A673 (cell line): Measurements from ENCODE around the gene SOX10. TPM values are rescaled to one million over a fixed set of nuclear protein-coding genes. Genes with fewer than 3 reads are reported as not detected.

ENCODE experiments used
- BruUV-seq: library from RNA; stranded (reverse); fragments of 400-500 nt; replicated peaks from 2 replicates; lab custom pipeline; 2021; lab: Mats Ljungman, UMichigan
- CTCF ChIA-PET: fragments of 300-600 bp; sonication (Branson Sonifier 250); formaldehyde crosslinking; loops from one replicate; lab custom pipeline; 2022; ENCODE audit warnings: antibody characterized with exemption; lab: Charles Lee
- POLR2A ChIA-PET: fragments of 300-600 bp; sonication (Branson Sonifier 250); formaldehyde crosslinking; loops from one replicate; lab custom pipeline; 2022; ENCODE audit warnings: antibody characterized with exemption; ENCODE audit not compliant: low non-redundant PET; lab: Charles Lee
- DNase-seq: peaks from one replicate; pipeline ENCODE4 v3.0.0-alpha.2; 2015; ENCODE audit warnings: low spot score
- H3K27ac ChIP-seq: fragments of 200-600 bp; sonication (generic); 2 replicates; pipeline ENCODE4 v1.5.1; 2016; ENCODE audit warnings: mixed run types, low read depth, mild to moderate bottlenecking, mixed read lengths, antibody characterized with exemption, low read length; ENCODE audit not compliant: poor library complexity, severe bottlenecking
- H3K27me3 ChIP-seq: fragments of 200-600 bp; sonication (generic); replicated peaks from 2 replicates; pipeline ENCODE4 v1.6.1; 2017; ENCODE audit warnings: mixed run types, low read depth, mild to moderate bottlenecking, mixed read lengths, antibody characterized with exemption, low read length; ENCODE audit not compliant: insufficient read depth, poor library complexity
- H3K36me3 ChIP-seq: fragments of 200-600 bp; sonication (generic); 2 replicates; pipeline ENCODE4 v1.6.1; 2016; ENCODE audit warnings: mixed run types, mild to moderate bottlenecking, mixed read lengths, antibody characterized with exemption, low read length; ENCODE audit not compliant: insufficient read depth, poor library complexity, severe bottlenecking
- H3K4me1 ChIP-seq: fragments of 200-600 bp; sonication (generic); 2 replicates; pipeline ENCODE4 v1.6.1; 2017; ENCODE audit warnings: mixed run types, mild to moderate bottlenecking, mixed read lengths, antibody characterized with exemption, low read length; ENCODE audit not compliant: insufficient read depth, poor library complexity, severe bottlenecking
- H3K4me3 ChIP-seq: fragments of 200-600 bp; sonication (generic); 2 replicates; pipeline ENCODE4 v1.5.1; 2016; ENCODE audit warnings: low read depth, mixed run types, mild to moderate bottlenecking, mixed read lengths, low read length; ENCODE audit not compliant: poor library complexity, severe bottlenecking
- H3K9me3 ChIP-seq: fragments of 200-600 bp; sonication (generic); 2 replicates; pipeline ENCODE4 v1.6.1; 2016; ENCODE audit warnings: mixed run types, low read depth, mild to moderate bottlenecking, mixed read lengths, antibody characterized with exemption, low read length; ENCODE audit not compliant: poor library complexity, severe bottlenecking
- EZH2 ChIP-seq: fragments of 200-600 bp; sonication (generic); IDR thresholded peaks from 2 replicates; pipeline ENCODE4 v1.6.1; 2017; ENCODE audit warnings: borderline replicate concordance, low read depth, mild to moderate bottlenecking, mixed read lengths, antibody characterized with exemption, low read length; ENCODE audit not compliant: poor library complexity, severe bottlenecking
- intact Hi-C: fragments of 100-400 bp; cut with micrococcal nuclease; formaldehyde crosslinking; loops from one replicate; pipeline ENCODE4 v1.10.0; 2022; ENCODE audit not compliant: unreplicated experiment
- total RNA-seq: library from RNA; stranded (reverse); gene quantifications from 2 replicates; pipeline ENCODE4 v1.2.3, GENCODE V29; 2021
- TF ChIP-seq, protein P1 (sequence below): fragments of 300-800, 200-600 bp; sonication (generic); conservative IDR thresholded peaks from 2 replicates; pipeline ENCODE4 v1.5.1; 2017; ENCODE audit warnings: low read depth, mild to moderate bottlenecking, antibody characterized with exemption, low read length, moderate library complexity, mixed read lengths

SOX10 gene
- total RNA-seq, 1 experiment from 2014 or later: not detected

DNA sequence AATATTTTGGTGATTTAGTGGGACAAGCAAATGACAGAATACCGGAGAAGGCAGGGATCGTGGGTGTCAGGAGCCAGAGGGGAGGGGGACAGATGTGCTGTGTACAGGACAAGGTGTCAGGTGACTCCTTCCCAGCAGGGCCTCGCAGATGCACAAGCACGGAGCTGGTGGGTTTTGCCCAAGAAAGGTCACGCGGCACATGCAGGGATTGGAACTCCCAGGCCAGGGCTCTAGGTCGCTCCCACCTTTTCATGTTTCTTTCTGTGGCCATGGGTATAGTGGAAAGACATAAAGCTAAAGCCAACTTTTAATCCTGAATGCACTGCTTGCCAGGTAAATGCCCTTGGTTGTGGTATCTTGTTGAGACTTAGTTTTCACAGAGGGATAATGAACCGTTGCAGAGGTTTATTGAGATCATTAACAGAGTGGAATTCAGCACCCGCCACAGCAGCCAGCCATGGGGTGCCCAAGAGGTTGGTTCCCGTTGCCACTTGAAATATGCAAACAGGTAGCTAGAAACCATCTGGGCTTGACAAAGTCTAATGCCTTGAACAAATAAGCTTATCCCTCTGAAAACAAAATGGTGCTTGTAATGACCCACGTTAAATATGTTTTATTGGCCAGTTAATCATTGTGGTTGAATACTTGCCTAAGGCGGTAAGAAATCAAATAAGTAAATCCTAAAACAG, 41.1 kb downstream of the SOX10 start:
- TF ChIP-seq, protein P1, sequence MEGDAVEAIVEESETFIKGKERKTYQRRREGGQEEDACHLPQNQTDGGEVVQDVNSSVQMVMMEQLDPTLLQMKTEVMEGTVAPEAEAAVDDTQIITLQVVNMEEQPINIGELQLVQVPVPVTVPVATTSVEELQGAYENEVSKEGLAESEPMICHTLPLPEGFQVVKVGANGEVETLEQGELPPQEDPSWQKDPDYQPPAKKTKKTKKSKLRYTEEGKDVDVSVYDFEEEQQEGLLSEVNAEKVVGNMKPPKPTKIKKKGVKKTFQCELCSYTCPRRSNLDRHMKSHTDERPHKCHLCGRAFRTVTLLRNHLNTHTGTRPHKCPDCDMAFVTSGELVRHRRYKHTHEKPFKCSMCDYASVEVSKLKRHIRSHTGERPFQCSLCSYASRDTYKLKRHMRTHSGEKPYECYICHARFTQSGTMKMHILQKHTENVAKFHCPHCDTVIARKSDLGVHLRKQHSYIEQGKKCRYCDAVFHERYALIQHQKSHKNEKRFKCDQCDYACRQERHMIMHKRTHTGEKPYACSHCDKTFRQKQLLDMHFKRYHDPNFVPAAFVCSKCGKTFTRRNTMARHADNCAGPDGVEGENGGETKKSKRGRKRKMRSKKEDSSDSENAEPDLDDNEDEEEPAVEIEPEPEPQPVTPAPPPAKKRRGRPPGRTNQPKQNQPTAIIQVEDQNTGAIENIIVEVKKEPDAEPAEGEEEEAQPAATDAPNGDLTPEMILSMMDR: no peak
- no peak for TF ChIP-seq EZH2
- Histone ChIP-seq H3K27me3 (no peaks in the 10 kb centered on the region), H3K27ac (no peak overlapping the region), H3K36me3 (no peaks in the 10 kb centered on the region), H3K9me3 (no peaks in the 10 kb centered on the region), H3K4me1 (no peaks in the 10 kb centered on the region), H3K4me3 (no peak overlapping the region)
- ChIA-PET POLR2A (no interaction called here), CTCF (no interaction called here)
- no TSS peak for BruUV-seq
- DNase-seq: no peak
- intact Hi-C loops: no loop called here

DNA sequence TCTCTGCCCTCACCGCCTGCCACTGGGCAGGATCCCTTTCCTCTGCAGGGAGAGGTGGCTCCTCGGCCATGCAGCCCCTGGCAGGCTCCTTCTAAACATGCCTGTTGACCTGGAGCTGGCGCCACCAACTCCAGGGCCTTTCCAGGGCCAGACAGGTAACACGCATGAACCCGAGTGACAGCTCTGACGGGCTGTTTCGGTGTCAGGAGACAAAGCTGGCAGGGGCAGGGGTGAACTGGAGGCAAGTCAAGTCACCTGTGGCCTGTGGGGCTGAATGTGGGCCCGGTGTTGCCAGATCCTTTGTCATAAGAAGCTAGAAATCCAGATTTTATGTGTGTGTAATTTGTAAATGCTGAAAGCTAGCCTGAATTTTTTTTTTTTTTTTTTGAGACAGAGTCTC, 42.2 kb downstream of the SOX10 start:
- POLR2A ChIA-PET: no interaction called here
- H3K27me3 ChIP-seq: no peaks in the 10 kb centered on the region
- DNase-seq: no peak

DNA sequence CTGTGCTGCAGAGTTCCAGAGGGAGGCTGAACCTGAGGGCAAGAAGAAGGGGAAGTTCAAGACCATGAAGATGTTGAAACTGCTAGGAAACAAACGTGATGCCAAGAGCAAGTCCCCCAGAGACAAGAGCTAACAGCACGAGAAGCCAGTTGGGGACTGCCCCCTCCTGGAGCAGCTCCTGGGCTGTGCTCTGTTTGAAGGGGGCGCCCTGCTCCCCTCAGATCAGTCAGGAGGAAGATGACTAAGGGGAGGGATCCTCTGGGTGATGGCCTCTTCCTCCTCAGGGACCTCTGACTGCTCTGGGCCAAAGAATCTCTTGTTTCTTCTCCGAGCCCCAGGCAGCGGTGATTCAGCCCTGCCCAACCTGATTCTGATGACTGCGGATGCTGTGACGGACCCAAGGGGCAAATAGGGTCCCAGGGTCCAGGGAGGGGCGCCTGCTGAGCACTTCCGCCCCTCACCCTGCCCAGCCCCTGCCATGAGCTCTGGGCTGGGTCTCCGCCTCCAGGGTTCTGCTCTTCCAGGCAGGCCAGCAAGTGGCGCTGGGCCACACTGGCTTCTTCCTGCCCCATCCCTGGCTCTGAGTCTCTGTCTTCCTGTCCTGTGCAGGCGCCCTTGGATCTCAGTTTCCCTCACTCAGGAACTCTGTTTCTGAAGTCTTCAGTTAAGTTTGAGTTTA, 43.5 kb downstream of the SOX10 start:
- no peaks in the 10 kb centered on the region for H3K4me1 ChIP-seq
- no peaks in the 10 kb centered on the region for H3K36me3 ChIP-seq
- H3K27me3 ChIP-seq: no peaks in the 10 kb centered on the region
- ChIA-PET POLR2A (no interaction called here), CTCF (no interaction called here)
- H3K27ac ChIP-seq: no peak overlapping the region
- intact Hi-C loops: no loop called here
- no TSS peak for BruUV-seq
- H3K4me3 ChIP-seq: no peak overlapping the region
- no peaks in the 10 kb centered on the region for H3K9me3 ChIP-seq
- DNase-seq: no peak
- TF ChIP-seq, protein P1: no peak
- TF ChIP-seq EZH2: no peak

More for the DNA sequence above, 42.2 kb downstream of the SOX10 start:
- intact Hi-C loops: no loop called here
- Histone ChIP-seq H3K36me3 (no peaks in the 10 kb centered on the region), H3K9me3 (no peaks in the 10 kb centered on the region), H3K27ac (no peak overlapping the region), H3K4me3 (no peak overlapping the region), H3K4me1 (no peaks in the 10 kb centered on the region)
- CTCF ChIA-PET: no interaction called here
- TF ChIP-seq, protein P1: no peak
- no peak for TF ChIP-seq EZH2
- no TSS peak for BruUV-seq
